ENCODE data around the gene EPHB1.

DNA sequence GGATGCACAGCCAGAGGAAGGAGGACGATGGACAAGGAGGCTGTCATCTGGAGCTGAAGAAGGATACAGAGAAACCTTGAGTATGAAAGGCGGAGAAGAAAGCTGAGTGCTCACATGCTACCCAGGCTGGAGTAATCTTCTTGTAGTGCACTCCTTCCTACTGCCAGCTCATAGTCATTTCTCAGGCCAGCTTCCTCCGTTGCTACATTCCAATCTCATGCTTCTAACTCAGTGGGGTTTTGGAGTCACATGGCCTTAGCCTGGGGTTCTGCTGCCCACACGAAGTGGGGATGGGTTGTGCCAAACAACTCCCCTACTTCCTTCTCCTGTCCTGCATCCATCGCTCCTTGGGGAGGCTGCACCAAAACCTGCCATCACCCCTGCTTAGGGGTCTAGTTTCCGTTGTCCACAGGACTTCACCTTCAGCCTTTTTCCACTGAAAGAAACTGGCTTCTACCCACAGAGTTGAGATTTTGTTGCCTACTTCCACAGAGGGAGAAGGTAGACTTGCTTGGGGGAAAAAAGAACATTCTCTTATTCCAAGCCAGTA is 239.9 kb downstream of the EPHB1 start:
- TF ChIP-seq, protein P1, sequence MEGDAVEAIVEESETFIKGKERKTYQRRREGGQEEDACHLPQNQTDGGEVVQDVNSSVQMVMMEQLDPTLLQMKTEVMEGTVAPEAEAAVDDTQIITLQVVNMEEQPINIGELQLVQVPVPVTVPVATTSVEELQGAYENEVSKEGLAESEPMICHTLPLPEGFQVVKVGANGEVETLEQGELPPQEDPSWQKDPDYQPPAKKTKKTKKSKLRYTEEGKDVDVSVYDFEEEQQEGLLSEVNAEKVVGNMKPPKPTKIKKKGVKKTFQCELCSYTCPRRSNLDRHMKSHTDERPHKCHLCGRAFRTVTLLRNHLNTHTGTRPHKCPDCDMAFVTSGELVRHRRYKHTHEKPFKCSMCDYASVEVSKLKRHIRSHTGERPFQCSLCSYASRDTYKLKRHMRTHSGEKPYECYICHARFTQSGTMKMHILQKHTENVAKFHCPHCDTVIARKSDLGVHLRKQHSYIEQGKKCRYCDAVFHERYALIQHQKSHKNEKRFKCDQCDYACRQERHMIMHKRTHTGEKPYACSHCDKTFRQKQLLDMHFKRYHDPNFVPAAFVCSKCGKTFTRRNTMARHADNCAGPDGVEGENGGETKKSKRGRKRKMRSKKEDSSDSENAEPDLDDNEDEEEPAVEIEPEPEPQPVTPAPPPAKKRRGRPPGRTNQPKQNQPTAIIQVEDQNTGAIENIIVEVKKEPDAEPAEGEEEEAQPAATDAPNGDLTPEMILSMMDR (conservative IDR thresholded peaks at IDR 0.05; ENCODE audit: low read depth, low read length): no peak
- no peak for TF ChIP-seq EZH2 (IDR thresholded peaks at IDR 0.05; ENCODE audit: borderline replicate concordance, low read depth, low read length, poor library complexity, severe bottlenecking)

Data from A673 (cell line).